Measurements from ENCODE around the gene NKX2-4.
"Not testable (repeated sequence)": the region's sequence is repeated elsewhere in the genome, so short reads cannot be mapped to it uniquely, and the experiment has no call there.

NKX2-4 gene

GRCh38 chr20:21397341-21398108, at the start of gene NKX2-4:
TSS of gene NKX2-4 (minus strand) at chr20:21397526. CDS start at chr20:21397399, 127 bp downstream.
- no peak for DNase-seq

GRCh38 chr20:21437816-21438215, 40.5 kb upstream of the NKX2-4 start:
- no peak for DNase-seq

DNA sequence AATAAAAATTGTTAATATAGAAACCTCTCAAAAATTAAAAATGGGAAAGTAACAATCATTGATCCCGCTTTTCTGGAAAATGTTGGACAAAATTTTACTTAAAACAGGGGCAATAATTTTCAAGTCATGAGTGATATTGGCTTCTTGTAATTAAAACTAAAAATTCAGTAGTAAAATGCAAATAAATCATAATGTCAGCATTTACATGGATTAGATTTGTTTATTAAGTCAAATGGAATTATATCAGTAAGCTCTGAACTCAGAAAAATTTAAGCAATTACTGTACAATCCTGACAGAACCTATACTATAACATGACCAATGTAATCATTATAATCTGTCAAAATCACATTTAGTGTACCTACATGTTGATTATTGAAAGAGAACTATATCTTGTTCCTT, 39.9 kb upstream of the NKX2-4 start:
- no peak for DNase-seq

DNA sequence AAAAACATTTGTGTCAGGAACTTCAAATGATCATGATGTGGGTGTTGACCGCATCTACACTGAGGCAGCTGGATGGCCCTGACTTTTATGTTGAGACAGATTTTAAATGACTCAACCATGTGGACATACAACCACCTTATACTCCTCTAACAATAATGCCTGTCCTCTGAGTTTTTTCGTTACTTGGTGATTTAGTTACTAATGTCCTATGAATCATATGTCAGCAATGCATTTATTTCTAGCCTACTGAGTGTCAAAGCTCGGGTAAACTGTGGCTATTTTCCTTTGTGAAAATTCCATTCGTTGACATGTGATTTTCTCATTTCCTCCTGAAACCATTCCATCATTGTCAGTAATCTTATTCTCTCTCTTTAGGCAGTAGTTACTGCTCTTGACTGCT, 38.9 kb upstream of the NKX2-4 start:
- DNase-seq, result no peak

DNA sequence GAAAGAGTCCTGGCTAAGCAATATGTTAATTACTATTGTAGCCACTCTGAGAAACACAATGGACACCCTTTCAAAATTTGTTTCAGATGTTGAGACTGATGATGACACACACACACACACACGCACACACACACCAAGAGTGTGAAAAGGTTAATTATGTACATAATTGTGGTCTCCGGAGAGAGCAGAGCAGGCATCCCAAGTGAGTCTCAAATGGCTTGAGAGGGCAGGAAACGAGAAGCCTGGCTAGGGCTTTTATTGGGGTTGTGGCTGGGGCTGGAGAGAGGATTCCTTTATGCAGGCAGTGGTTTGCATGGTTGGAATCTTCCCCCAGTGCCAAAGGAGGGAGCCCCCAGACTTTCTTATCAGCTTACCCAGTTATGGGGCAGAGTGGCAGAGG, 38.2 kb upstream of the NKX2-4 start:
- DNase-seq, result no peak

- DNase-seq, result no peak
Measured at GRCh38 chr20:21433329-21433890, 36.1 kb upstream of the NKX2-4 start.

DNA sequence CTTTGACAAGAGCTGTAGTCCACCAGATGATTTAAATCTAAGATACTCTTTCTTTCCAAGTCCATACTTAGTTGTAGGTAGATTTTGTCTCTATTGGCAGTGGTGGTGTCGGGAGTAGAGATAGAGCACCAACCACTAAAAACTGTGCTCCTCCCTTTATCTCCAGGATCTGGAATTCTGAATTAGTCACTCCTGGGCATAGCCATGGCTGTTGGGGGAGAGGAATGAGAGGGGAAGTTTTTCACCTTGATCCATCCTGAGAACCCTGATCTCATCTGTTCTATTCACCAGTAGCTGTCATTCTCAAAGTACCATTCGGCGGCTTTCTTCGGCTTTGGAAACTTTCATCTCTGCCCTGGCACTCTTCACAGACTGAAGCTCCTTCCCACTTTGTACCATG, 35.6 kb upstream of the NKX2-4 start:
- DNase-seq, result no peak

DNA sequence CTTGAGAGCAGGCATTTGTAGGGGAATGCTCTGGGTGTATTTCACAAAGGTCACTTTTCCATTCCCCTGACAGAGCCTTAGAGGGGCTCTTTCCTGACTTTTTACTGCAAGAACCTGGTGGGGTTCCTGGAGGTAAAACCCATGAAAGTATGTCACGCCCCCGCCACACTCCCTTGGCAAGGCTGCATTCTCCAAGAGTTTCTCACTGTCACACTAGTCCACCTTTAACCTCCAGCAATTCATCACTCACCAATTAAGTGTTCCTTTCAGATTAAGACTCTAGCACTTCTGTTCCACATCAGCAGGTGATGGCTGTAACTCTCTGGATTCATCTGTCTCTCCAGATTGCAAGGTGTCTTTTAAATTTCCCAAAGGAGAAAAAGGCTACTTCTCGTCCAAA, 32.7 kb upstream of the NKX2-4 start:
- DNase-seq, result no peak

DNA sequence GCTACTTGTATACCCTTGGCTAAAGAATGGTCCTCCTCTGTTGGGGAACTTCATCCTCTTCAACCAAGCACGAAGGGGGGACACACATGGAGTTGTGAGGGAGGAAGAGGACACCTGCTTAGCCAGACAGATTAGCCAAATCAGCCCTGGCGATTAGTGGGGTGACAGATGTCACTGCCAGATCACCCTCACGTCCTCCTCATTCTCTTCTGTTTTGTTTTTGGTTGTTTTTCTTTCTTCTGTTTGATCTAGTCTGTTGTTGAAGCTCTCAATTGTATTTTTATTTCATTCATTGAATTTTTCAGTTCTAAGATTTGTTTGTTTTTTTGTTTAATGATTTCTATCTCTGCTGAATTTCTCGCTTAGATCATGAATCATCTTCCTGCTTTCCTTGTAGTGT, 27.5 kb upstream of the NKX2-4 start:
- DNase-seq, result no peak

- DNase-seq, result not testable (repeated sequence)
Measured at GRCh38 chr20:21423712-21424111, 26.4 kb upstream of the NKX2-4 start.

GRCh38 chr20:21421601-21422236, 24.4 kb upstream of the NKX2-4 start:
- DNase-seq, result no peak

GRCh38 chr20:21419147-21419546, 21.8 kb upstream of the NKX2-4 start:
- not testable (repeated sequence) for DNase-seq

- DNase-seq, result not testable (repeated sequence)
Measured at GRCh38 chr20:21413996-21414395, 16.7 kb upstream of the NKX2-4 start.

GRCh38 chr20:21411725-21412124, 14.4 kb upstream of the NKX2-4 start:
- DNase-seq, result no peak

GRCh38 chr20:21399005-21399475, 1.7 kb upstream of the NKX2-4 start:
- no peak for DNase-seq

GRCh38 chr20:21398109-21399004, 1.0 kb upstream of the NKX2-4 start:
- no peak for DNase-seq

DNA sequence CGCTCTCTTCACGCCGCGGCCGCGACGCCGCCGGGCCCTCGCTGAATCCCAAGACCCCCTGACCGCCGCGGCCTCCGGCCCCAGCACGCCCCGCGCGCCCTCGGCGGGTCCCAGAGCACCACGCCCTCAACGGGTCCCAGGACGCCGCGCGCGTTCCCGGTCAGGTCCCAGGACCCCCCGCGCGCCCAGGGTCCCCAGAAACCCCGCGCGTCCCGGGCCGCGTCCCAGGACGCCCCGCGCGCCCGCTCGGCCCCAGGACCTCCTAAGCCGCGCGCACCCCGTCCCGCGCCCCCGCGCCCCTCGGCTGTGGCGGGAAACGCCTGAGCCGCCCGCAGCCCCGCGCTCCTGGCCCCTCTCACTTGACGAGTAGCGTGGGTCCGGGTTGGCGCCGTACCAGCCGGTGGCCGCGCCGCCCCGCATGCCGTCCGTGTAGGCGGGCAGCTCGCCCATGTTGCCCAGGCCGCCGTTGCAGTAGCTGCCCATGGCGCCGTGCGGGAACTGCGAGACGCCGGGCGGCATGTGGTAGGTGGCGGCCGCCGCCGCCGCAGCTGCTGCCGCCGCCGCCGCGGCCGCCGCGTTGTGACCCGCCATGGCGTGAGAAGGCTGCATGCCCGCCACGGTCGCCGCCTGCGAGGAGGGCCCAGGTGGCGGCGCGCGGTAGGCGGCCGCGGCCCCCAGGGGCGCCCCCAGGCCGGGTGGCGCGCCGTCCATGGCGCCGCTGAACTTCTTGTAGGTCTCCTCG, 556 bp downstream of the NKX2-4 start:
- DNase-seq, result no peak

DNA sequence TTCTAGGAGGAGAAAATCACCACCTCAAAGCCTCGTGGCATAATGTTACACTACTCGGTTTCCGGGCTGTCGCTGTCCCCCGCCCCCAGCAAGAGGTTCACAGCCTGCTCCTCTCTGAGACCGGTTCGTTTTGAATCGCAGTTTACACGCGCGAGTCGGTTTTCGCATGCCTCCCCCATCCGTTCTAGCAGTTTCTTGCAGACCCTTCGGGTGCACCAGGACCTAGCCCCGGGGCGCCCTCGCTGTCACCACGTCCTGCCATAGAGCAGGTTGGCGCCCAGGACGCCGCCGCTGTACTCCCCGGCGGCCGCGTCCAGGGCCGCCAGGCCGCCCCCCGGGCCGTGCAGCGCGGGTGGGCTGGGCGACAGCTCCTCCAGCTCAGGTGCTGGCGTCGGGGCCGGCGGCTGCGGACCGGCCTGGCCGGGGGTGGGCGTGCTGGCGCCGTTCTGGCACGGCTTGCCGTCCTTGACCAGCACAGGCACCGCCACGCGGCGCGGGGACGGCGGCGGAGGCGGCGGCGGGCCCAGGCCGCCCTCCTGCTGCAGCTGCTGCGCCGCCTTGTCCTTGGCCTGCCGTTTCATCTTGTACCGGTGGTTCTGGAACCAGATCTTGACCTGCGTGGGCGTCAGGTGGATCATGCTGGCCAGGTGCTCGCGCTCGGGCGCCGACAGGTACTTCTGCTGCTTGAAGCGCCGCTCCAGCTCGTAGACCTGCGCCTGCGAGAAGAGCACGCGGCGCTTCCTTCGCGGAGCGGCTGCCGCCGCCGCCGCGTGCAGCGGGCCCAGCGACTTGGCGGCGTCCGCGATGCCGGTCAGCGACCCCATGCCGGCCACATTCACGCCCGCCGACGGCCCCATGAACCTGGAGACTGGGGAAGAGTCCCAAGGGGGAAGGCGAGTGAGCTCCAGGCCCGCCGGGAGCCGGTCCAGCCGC, 1.4 kb downstream of the NKX2-4 start:
- no peak for DNase-seq

- DNase-seq, result no peak
Measured at GRCh38 chr20:21395051-21395665, 2.2 kb downstream of the NKX2-4 start.

DNA sequence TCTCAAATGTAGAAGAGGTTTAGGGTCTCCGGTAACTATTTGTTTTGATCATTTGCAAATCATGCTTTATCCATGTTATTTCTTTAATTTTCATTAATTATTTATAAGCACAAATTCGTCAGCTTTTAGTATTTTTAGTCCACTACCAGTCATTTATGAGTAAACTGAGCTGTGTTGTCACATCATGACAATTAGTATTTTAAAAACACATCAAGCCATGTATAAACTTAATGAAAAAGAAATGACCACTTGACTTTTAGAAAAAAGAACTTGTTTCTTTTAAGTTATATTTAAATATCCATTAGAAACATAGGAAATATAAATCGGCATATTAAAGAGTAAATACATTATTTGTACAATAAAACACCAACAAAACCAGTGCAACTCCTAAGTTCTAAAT, 2.8 kb downstream of the NKX2-4 start:
- no peak for DNase-seq

Measured in NCI-H187 treated with DMSO at 0.1 percent for 48 hours (cell line).